ENCODE measurements around the gene EFCAB12. TPM values are rescaled to one million over a fixed set of nuclear protein-coding genes. Genes with fewer than 3 reads are reported as not detected.

The EFCAB12 gene
- total RNA-seq, 1 donor from 2014 or later, result 6.6 TPM

DNA sequence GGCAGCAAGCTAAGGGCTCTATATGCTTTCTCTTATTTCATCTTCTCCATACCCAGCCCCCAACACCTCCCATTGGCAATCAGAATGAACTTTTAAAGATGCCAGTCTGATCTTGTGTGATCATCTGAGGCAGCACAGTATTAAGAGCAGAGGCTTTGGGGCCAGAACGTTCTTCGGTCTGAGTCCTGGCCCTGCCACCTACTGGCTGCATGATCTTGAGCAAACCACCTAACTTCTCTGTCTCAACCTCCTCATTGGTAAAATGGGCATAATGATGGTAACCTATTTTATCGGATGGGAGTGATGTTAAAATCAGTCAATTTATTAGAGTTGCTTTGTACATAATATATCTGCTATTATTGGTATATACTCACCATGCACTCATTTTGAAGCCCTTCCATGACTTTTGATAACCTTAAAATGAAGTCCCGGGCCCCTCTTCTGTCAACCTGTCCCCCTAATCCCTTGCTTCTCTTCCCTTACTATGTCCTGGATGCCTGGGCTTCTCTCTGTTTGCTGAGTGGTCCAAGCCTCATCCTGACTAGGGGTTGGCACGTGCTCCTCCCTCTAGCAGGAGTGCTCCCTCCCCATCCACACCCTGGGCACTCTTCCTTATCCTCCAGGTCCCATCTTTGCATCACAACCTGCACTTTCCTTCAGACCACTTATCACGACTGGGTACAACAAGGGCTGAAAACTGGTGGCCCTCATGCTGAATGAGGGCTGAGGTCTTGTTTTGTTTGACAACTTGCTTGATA lies 6.3 kb downstream of the EFCAB12 start:
- Mint-ChIP-seq H3K4me1 (ENCODE audit: low read depth) (peaks cover 12% of the 10 kb centered on the region), H3K9me3 (ENCODE audit: low read depth) (no peaks in the 10 kb centered on the region), H3K27me3 (peaks cover under 1% of the 10 kb centered on the region), H3K36me3 (ENCODE audit: insufficient read depth) (peaks cover 5% of the 10 kb centered on the region), H3K27ac (no peak overlapping the region), H3K4me3 (ENCODE audit: low read depth) (no peak overlapping the region)
- TF ChIP-seq, protein P1, sequence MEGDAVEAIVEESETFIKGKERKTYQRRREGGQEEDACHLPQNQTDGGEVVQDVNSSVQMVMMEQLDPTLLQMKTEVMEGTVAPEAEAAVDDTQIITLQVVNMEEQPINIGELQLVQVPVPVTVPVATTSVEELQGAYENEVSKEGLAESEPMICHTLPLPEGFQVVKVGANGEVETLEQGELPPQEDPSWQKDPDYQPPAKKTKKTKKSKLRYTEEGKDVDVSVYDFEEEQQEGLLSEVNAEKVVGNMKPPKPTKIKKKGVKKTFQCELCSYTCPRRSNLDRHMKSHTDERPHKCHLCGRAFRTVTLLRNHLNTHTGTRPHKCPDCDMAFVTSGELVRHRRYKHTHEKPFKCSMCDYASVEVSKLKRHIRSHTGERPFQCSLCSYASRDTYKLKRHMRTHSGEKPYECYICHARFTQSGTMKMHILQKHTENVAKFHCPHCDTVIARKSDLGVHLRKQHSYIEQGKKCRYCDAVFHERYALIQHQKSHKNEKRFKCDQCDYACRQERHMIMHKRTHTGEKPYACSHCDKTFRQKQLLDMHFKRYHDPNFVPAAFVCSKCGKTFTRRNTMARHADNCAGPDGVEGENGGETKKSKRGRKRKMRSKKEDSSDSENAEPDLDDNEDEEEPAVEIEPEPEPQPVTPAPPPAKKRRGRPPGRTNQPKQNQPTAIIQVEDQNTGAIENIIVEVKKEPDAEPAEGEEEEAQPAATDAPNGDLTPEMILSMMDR (IDR thresholded peaks at IDR 0.05; ENCODE audit: unreplicated experiment), result no peak
- no peak for DNase-seq (ENCODE audit: low spot score, unreplicated experiment)

DNA sequence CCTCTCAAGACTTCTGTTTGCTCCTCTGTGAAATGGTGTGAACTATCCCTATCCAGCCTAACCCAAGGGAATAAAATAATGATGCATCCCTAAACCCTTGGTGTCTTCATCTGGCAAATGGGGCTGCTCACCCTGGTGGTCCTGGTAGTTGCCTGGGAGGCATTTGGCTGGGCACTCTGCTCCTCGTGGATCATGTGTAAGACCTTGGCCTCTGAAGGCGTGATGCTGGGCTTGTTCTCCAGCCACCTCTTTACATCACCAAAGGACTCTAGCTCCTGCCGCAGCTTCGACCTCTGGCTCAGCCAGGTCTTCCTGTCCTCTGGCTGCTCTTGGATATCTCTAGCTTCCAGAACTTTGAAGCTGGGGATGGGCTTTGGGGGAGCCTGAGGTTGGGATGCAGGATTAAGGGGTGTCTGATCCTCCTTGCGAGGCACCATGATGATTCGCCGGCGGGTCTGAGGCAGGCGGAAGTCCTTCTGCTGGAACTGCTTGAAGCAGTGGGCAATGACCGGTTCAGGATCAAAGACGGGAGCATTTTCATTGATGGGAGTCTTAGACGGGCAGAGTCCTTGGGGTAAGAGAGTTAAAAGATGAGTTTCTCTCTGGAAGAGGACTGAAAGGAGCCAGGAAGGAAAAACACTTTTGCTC lies 7.1 kb downstream of the EFCAB12 start:
- no peak for DNase-seq (ENCODE audit: low spot score, unreplicated experiment)
- no peak overlapping the region for H3K4me3 Mint-ChIP-seq (ENCODE audit: low read depth)

DNA sequence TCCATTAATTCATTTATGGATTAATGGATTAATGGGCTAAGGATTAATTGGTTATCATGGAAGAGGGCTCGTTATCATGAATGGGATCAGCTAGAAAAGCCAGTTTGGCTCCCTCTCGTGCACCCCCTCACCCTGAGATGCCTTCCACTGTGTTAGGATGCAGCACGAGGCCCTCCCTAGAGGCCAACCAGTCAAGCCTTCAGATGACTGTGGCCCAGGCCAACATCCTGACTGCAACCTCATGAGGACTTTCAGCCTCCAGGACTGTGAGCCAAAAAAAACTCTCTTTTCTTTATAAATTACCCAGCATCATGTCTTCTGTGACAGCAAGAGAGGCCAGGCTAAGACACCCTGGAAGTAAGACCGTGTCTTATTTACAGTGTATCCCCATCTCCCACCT lies 9.0 kb downstream of the EFCAB12 start:
- Mint-ChIP-seq H3K9me3 (ENCODE audit: low read depth) (no peaks in the 10 kb centered on the region), H3K4me3 (ENCODE audit: low read depth) (no peak overlapping the region), H3K27ac (no peak overlapping the region), H3K27me3 (no peaks in the 10 kb centered on the region), H3K4me1 (ENCODE audit: low read depth) (peaks cover 10% of the 10 kb centered on the region), H3K36me3 (ENCODE audit: insufficient read depth) (peaks cover 5% of the 10 kb centered on the region)
- TF ChIP-seq, protein P1 (IDR thresholded peaks at IDR 0.05; ENCODE audit: unreplicated experiment), result no peak
- DNase-seq (ENCODE audit: low spot score, unreplicated experiment), result no peak

More for the DNA sequence above, 7.1 kb downstream of the EFCAB12 start:
- Mint-ChIP-seq H3K27ac (no peak overlapping the region), H3K27me3 (no peaks in the 10 kb centered on the region), H3K9me3 (ENCODE audit: low read depth) (no peaks in the 10 kb centered on the region), H3K4me1 (ENCODE audit: low read depth) (peaks cover 12% of the 10 kb centered on the region), H3K36me3 (ENCODE audit: insufficient read depth) (peaks cover 5% of the 10 kb centered on the region)
- TF ChIP-seq, protein P1 (IDR thresholded peaks at IDR 0.05; ENCODE audit: unreplicated experiment), result no peak

DNA sequence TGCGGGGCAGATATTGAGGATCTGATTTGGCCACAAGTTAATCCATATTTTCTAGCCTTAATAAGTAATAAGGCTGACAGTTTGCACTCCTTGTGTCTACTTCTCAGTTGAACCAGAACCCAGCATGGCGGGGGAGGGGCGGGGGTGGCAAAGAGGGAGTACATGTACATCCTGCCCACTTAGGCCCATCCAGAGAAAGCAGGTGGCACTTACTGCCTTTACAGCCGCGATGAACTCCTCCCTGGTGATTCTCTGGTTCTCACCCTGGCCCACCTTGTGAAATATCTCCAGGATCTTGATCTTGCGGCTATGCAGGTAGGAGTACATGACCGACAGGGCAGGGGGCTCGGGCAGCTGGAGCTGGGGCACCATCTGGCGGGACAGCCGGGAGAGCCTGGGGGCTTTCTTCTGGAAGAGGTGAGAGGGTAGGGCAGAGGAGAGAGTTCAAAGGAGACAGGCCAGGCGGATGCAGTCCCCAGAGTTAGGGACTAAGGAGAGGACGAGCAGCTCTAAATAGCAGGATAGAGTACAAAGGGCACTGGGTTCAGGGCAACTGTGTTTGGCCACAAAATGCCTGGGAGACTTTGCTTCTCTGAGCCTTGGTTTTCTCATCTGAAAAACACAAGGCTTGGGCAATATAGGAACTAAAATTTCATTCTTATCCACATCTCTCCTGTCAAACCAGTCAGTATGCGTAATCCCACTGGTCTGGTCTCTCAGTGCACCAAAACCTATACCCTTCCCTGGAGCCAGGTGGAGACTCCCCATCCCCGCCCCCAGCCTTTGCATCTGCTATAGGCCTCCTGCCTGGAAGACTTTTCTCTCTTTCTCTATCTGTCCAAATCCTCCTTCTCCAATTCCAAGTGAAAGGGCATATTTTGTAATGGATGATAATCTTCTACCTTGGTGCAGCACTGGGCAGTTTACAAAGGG lies 10.1 kb downstream of the EFCAB12 start:
- TF ChIP-seq, protein P1 (IDR thresholded peaks at IDR 0.05; ENCODE audit: unreplicated experiment), result no peak
- Mint-ChIP-seq H3K36me3 (ENCODE audit: insufficient read depth) (peaks cover 5% of the 10 kb centered on the region), H3K4me1 (ENCODE audit: low read depth) (no peaks in the 10 kb centered on the region), H3K27ac (no peak overlapping the region), H3K27me3 (no peaks in the 10 kb centered on the region), H3K4me3 (ENCODE audit: low read depth) (no peak overlapping the region), H3K9me3 (ENCODE audit: low read depth) (no peaks in the 10 kb centered on the region)
- DNase-seq (ENCODE audit: low spot score, unreplicated experiment), result no peak

DNA sequence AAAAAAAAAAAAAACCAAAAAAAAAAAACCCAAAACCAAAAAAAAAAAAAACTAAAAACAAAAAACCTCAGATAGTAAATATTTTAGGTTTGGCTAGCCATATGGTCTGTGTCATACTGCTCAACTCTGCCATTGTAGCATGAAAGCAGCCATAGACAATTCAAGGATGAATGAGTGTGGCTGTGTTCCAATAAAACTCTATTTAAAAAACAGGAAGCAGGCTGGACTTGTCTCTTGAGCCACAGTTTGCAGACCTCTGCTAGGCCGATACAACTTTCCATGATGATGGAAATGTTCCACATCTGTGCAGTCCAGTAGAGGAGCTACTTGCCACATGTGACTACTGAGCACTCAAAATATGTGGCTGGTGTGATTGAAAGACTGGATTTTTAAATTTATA lies 11.1 kb downstream of the EFCAB12 start:
- TF ChIP-seq, protein P1 (IDR thresholded peaks at IDR 0.05; ENCODE audit: unreplicated experiment), result no peak
- no peak overlapping the region for H3K4me3 Mint-ChIP-seq (ENCODE audit: low read depth)
- no peak overlapping the region for H3K27ac Mint-ChIP-seq
- H3K27me3 Mint-ChIP-seq, result no peaks in the 10 kb centered on the region
- H3K9me3 Mint-ChIP-seq (ENCODE audit: low read depth), result no peaks in the 10 kb centered on the region
- H3K36me3 Mint-ChIP-seq (ENCODE audit: insufficient read depth), result peaks cover 5% of the 10 kb centered on the region
- DNase-seq (ENCODE audit: low spot score, unreplicated experiment), result no peak
- H3K4me1 Mint-ChIP-seq (ENCODE audit: low read depth), result no peaks in the 10 kb centered on the region

Measured in progenitor cell of endocrine pancreas (in vitro differentiated cells).